Stimulated activated CD8-positive, alpha-beta memory T cell treated with anti-CD3 and anti-CD28 coated beads, Interleukin-7, amount 100 ng/mL, for 1 hour (primary cell): ENCODE results near the gene DNAJA4.

Source experiments
- DNase-seq, 2 donors: peaks; one replicate each; pipeline ENCODE4 v3.0.0-alpha.2; 2020; ENCODE audit warnings: low read depth in 2 of 2

DNAJA4 gene

GRCh38 chr15:78315686-78316282 lies 51.4 kb downstream of the DNAJA4 start:
- no peak for DNase-seq

GRCh38 chr15:78316283-78317083 lies 52.1 kb downstream of the DNAJA4 start:
- no peak for DNase-seq

DNA sequence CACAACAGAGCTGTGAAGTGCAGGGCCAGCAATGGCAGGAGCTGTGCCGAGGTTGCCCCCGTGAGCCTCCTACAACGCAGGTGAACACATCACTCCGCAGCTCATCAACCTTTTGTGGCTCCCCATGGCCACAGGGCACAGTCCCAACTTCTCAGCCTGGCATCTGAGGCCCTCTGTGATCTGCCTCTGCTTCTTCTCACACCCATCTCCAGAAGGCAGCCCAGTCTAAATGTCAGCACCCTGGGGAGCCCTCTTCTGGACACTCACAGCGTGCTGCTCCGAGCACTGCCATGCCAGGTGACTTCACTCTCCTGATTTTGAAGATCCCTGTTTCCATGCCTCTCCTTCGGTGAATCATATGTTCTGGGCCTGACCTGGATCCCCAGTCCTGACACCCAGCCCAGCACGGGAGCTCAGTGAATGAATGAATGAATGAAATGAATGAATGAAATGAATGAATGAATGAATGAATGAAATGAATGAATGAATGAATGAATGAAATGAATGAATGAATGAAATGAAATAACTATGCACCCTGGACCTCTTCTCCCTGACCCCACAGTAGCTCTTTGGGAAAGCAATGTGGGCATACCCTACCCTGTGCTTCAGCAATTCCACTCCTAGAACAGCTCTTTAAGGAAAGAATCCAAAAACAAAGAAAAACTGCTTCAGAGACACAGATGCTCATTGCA lies 52.9 kb downstream of the DNAJA4 start:
- DNase-seq: no peak

- no peak for DNase-seq
Measured at GRCh38 chr15:78319588-78319987, 55.2 kb downstream of the DNAJA4 start.

DNA sequence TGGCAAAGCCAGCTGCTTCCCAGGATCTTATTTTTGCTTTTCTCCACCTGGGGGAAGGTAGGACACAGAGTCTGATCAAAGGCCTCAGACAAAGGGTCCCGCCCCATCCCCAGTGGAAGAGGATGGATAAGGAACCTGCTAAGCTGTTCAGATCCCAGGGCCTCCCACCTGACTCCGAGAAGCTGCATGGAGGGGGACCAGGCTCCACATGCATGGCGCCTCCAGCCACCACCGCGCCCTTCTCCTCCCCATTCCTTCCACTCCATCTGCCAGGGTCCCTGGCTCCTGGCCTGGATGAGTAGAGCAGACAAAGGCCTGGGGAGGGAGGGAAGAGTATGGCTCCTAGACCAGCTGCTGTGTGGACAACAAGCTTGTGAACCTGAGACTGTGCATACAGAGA lies 55.8 kb downstream of the DNAJA4 start:
- no peak for DNase-seq

DNA sequence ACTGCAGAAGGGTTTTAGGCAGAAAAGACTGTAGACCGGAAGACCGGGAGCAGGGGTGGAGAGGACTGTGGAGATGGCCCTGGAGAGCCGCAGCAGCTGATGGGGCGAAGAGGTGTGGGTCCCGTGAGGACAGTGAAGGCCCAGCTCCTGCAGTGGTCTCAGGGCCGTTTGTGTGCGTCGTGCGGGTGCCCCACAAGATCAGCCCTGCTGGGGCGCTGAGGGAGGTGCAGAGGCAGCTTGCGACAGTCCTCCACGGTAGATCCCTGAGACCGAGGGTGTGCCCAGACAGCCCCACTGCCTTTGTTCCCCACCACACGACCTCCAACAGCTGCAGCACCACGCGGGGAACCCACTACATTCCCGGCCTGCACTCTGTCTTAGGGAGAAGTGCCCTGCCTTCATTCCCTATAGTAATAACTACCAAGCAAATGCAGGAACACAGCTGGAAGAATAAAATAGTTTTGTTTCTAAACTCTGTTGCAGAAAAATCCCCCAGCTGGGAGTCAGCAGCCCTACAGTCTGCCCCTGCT lies 56.7 kb downstream of the DNAJA4 start:
- DNase-seq: no peak

- DNase-seq: no peak
Measured at GRCh38 chr15:78321786-78322185, 57.4 kb downstream of the DNAJA4 start.

- DNase-seq: no peak
Measured at GRCh38 chr15:78322243-78322642, 57.9 kb downstream of the DNAJA4 start.

- no peak for DNase-seq
Measured at GRCh38 chr15:78322724-78323521, 58.6 kb downstream of the DNAJA4 start.

- no peak for DNase-seq
Measured at GRCh38 chr15:78323693-78324092, 59.3 kb downstream of the DNAJA4 start.

DNA sequence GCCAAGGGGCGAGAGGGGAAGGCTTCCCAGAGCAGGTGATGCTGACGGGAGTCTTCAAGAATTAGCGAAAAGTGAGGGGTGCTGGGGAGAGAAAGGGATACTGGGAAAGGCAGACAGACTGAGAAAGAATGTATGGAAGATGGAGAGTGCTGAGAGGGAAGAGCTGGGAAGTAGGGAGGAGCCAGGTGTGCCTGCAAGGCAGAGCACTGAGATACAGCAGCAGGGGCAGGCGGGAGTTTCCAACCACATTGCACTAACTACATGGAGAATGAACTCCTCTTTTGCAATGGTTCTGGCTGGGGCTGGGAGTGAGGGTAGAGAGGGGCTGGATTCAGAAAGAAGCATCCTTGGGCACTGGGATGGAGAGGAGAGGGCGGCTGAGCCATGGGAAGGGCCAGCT lies 59.8 kb downstream of the DNAJA4 start:
- no peak for DNase-seq

- no peak for DNase-seq
Measured at GRCh38 chr15:78325092-78325843, 60.9 kb downstream of the DNAJA4 start.

- no peak for DNase-seq
Measured at GRCh38 chr15:78327466-78327865, 63.1 kb downstream of the DNAJA4 start.

DNA sequence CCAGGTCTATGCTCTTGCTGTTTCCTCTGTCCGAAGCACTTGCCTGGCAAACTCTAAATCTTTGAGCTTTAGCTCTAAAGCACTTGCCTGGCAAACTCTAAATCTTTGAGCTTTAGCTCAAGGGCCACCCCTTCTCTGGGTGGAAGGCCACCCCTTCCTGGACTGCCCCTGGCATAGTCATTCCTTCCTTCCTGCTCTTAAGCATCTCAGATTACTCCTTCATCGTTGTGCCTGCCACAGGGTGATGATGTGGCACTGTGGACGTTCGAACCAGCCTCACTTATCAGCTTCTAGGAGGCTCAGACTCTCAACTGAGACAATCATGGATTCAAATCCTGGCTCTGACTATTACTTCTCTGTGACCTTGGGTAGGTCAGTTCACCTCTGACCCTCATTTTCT lies 65.3 kb downstream of the DNAJA4 start:
- DNase-seq: no peak
